Astrocyte of the hippocampus (primary cell): ENCODE measurements around the gene NPAS1.
"Not testable (repeated sequence)": the region's sequence is repeated elsewhere in the genome, so short reads cannot be mapped to it uniquely, and the experiment has no call there.

Source experiments
- DNase-seq: peaks from one replicate; pipeline ENCODE4 v3.0.0; 2011; ENCODE audit warnings: low read depth, low spot score

NPAS1 gene

GRCh38 chr19:47075941-47076340 lies 56.3 kb downstream of the NPAS1 start:
- DNase-seq, result peak; percentile 34

GRCh38 chr19:47078351-47078750 lies 58.7 kb downstream of the NPAS1 start:
- not testable (repeated sequence) for DNase-seq

GRCh38 chr19:47081095-47081494 lies 61.5 kb downstream of the NPAS1 start:
- DNase-seq, result no peak

- DNase-seq, result no peak
These were observed 62.9 kb downstream of the NPAS1 start for GRCh38 chr19:47082493-47082892.

- no peak for DNase-seq
These were observed 65.3 kb downstream of the NPAS1 start for GRCh38 chr19:47084879-47085439.

GRCh38 chr19:47086280-47086679 lies 66.6 kb downstream of the NPAS1 start:
- no peak for DNase-seq

- DNase-seq, result no peak
These were observed 70.2 kb downstream of the NPAS1 start for GRCh38 chr19:47089767-47090350.

- peak; percentile 30 for DNase-seq
These were observed 73.6 kb downstream of the NPAS1 start for GRCh38 chr19:47093254-47093653.

GRCh38 chr19:47093841-47094240 lies 74.2 kb downstream of the NPAS1 start:
- peak; percentile 20 for DNase-seq

- peak; percentile 81 for DNase-seq
These were observed 75.2 kb downstream of the NPAS1 start for GRCh38 chr19:47094557-47095475.
